Memory B cell (primary cell): ENCODE data around the gene DCLK1.

ENCODE experiments used
- ATAC-seq: fragments of 150-1000 bp; cut with Tn5 transposase; 2 replicates; pipeline ENCODE4 v1.10.0; 2021; ENCODE audit warnings: low read depth, mild to moderate bottlenecking, moderate library complexity
- DNase-seq, 2 donors: peaks; one replicate each; pipeline ENCODE4 v3.0.0; 2022; ENCODE audit warnings: low spot score in 2 of 2
- H3K27ac Mint-ChIP-seq: one replicate; pipeline ENCODE4 v1.8.0; 2022; ENCODE audit warnings: mild to moderate bottlenecking, moderate library complexity, mixed read lengths
- H3K27me3 Mint-ChIP-seq: one replicate; pipeline ENCODE4 v1.8.0; 2022; ENCODE audit warnings: mixed read lengths
- H3K36me3 Mint-ChIP-seq: one replicate; pipeline ENCODE4 v1.8.0; 2022; ENCODE audit warnings: mild to moderate bottlenecking, mixed read lengths
- H3K4me1 Mint-ChIP-seq: one replicate; pipeline ENCODE4 v1.8.0; 2022; ENCODE audit warnings: mixed read lengths
- H3K4me3 Mint-ChIP-seq: one replicate; pipeline ENCODE4 v1.8.0; 2022; ENCODE audit warnings: mild to moderate bottlenecking, moderate library complexity, mixed read lengths
- H3K9me3 Mint-ChIP-seq: one replicate; pipeline ENCODE4 v1.8.0; 2022; ENCODE audit warnings: mixed read lengths

The DCLK1 gene

DNA sequence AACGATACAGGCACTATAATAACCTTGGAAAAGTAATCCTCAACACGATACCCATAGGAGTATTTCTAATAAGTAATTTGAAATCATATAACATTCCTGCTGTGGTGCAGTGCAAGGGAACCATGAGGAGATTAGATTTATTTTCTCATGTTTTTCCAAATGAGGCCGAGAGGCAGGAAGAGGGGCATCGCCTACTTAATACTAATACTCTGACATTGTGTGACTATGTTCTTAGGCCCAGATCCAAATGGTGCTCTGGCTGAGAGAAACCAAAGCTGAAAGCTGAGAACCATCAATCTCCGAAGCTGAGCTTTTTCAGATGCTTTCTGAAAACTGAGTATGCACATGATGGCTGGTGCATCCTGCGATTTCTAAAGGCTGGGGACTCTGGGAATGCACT is 406.7 kb downstream of the DCLK1 start:
- peaks cover 2% of the 10 kb centered on the region for H3K27me3 Mint-ChIP-seq
- ATAC-seq: no peak
- H3K4me3 Mint-ChIP-seq: no peak overlapping the region
- H3K36me3 Mint-ChIP-seq: no peaks in the 10 kb centered on the region
- peaks cover 2% of the 10 kb centered on the region for H3K9me3 Mint-ChIP-seq
- H3K4me1 Mint-ChIP-seq: no peaks in the 10 kb centered on the region
- no peak for DNase-seq
- no peak overlapping the region for H3K27ac Mint-ChIP-seq

DNA sequence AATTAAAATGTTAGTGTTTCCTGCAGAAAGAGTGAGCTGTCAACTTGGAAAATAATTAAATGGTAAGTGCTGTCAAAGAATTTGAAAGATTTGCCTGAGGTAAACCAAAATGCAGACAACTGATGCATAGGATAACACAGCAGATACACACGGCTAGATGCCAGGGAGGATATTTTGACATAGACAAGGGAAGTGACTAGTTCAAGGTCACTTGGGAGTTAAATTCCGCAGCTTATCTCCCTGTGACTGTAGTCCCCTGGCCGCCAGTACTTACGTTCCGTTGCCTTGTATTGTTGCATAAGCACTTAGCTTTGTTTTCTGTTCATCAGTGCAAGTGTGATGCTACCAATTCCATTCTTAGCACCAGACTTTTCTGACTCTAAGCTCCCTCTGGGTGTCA is 407.4 kb downstream of the DCLK1 start:
- Mint-ChIP-seq H3K27me3 (peaks cover 2% of the 10 kb centered on the region), H3K27ac (no peak overlapping the region), H3K36me3 (no peaks in the 10 kb centered on the region), H3K4me3 (no peak overlapping the region), H3K9me3 (peaks cover 2% of the 10 kb centered on the region), H3K4me1 (no peaks in the 10 kb centered on the region)
- DNase-seq (no peak), ATAC-seq (no peak)

DNA sequence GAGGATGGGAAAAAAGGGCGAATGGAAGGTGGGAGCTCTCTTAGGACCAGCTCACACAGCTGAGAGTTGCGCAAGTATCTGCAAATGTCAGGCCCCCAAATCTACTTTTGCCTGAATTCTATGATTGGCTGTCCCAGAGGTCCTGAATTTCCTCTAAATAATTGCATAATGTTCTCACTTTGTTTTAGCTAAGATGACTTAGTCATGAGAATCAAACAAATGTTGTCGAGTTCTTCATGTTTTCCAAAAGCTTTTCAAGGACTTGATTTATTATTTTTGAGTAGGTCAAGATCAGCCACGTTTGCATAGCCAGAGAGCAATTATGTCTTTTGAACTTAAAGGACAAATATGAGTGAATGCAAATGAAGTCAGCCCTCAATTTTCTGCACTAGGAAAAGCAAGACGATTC is 408.1 kb downstream of the DCLK1 start:
- ATAC-seq: no peak
- no peaks in the 10 kb centered on the region for H3K27me3 Mint-ChIP-seq

DNA sequence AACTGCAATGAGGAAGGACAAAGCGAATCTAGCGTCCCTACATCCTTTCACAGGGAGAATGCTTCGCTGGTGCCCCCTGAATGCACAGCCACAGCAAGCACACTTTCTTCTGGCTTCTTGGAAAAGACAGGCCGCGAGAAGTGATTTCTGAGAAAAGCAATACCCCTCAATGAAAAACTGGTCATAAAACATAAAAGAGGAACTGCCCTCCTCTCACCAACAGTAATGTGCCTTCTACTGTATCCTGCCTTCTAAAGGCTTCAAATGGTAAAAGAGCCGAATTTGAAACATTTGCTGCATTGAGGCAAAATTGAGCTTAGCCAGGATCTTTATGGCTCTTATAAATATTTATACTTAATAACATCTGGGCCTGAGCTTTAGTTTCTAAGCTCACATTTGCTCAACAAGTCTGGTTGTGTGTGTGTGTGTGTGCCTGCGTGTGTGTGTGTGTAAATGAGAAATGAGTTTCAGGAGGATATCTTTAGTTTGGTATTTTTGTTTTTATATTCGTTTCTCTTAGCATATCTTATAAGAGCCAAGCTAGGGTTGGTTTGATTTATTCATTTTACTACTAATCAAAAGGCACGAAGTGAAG is 408.6 kb downstream of the DCLK1 start:
- no peak for DNase-seq
- Mint-ChIP-seq H3K9me3 (no peaks in the 10 kb centered on the region), H3K27me3 (no peaks in the 10 kb centered on the region)

More for the DNA sequence above, 408.1 kb downstream of the DCLK1 start:
- no peak overlapping the region for H3K27ac Mint-ChIP-seq
- no peak overlapping the region for H3K4me3 Mint-ChIP-seq
- no peaks in the 10 kb centered on the region for H3K9me3 Mint-ChIP-seq
- no peaks in the 10 kb centered on the region for H3K36me3 Mint-ChIP-seq
- DNase-seq: no peak
- H3K4me1 Mint-ChIP-seq: no peaks in the 10 kb centered on the region

DNA sequence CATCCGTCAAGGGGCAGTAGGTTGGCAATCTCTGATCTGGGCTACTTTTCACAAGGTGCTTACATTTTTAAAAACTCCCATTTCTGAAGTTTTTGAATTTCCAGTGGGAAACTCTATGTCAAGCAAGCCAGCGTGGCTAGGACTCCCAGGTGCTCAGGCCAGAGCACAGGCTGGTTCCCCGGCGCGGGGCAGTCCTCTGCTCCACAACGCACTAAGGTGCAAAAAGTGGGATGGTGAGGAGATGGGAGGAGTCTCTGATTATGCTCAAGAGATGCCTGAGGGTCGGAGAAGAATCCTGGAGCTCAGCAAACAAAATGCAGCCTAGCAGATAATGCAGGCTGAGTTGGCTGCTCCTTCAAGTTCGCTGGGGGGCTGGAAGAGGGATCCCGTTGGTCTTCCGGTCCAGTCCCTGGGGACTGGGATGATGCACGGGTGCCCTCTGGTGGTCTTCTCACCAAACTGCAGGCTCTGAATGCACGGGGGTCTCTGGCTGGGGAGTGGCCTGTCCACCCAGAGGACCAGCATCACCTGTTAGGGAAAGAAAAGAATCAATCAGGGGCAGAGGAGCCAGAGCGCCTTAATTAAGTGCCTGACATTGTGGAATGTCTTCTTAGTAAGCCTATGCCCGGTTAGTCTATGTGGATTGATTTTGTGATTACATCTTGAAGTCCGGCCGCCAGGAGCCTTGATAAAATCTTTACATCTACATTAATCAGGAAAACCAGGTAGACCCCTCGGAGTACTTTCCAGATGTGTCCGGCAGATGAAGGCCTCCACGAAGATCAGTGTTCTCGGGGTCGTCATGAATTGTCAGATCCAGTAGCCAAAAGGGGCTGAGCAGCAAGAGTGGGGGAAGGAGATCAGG is 410.3 kb downstream of the DCLK1 start:
- Mint-ChIP-seq H3K4me3 (no peak overlapping the region), H3K27ac (no peak overlapping the region), H3K36me3 (no peaks in the 10 kb centered on the region), H3K9me3 (no peaks in the 10 kb centered on the region), H3K27me3 (no peaks in the 10 kb centered on the region), H3K4me1 (no peaks in the 10 kb centered on the region)
- ATAC-seq (no peak), DNase-seq (no peak)

More for the DNA sequence above, 408.6 kb downstream of the DCLK1 start:
- no peak overlapping the region for H3K27ac Mint-ChIP-seq
- H3K4me1 Mint-ChIP-seq: no peaks in the 10 kb centered on the region
- H3K4me3 Mint-ChIP-seq: no peak overlapping the region
- no peaks in the 10 kb centered on the region for H3K36me3 Mint-ChIP-seq
- no peak for ATAC-seq

DNA sequence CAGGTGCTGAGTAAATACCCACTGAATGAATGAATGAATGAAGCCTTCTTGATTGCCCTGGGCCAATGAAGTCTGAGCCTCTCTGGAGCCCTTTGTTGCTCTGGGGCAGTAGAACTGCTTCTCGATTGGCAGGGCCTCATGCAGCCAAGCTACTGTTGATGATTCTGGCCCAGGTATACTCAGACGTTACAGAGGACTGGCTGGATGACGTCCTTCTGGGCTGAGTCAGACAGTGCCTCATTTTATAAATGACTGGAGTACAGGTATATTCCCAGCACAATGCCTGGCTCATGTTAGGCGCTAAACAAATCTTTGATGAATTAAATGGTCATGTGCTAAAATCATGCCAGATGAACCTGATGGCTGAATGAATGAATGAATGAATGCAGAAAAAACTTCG is 410.9 kb downstream of the DCLK1 start:
- Mint-ChIP-seq H3K36me3 (no peaks in the 10 kb centered on the region), H3K27me3 (no peaks in the 10 kb centered on the region), H3K4me1 (no peaks in the 10 kb centered on the region), H3K4me3 (no peak overlapping the region), H3K9me3 (no peaks in the 10 kb centered on the region), H3K27ac (no peak overlapping the region)
- DNase-seq (no peak), ATAC-seq (no peak)
